ENCODE results near the gene DNAJB11.

GRCh38 chr3:186566772-186567071, 3.8 kb upstream of the DNAJB11 start:
- TF ChIP-seq CTCF (IDR thresholded peaks at IDR 0.05) (no peak), EZH2 (IDR thresholded peaks at IDR 0.05; ENCODE audit: borderline replicate concordance, insufficient read depth, low read depth, low read length, poor library complexity, severe bottlenecking) (no peak)

Measured in B cell (primary cell).